Stomach (tissue), 9 donors: ENCODE data around the gene JUN. TPM values are rescaled to one million over a fixed set of nuclear protein-coding genes. Genes with fewer than 3 reads are reported as not detected.

Experiments
- DNase-seq, 2 donors: peaks; one replicate each; pipeline versions ENCODE4 v3.0.0 to v3.0.0-alpha.2; 2013 to 2019
- H3K27ac ChIP-seq, 5 donors: fragments of 200-600 bp in 4 of 5; sonication (generic) in 4 of 5; one replicate each; pipeline ENCODE4 v1.5.1; 2013 to 2019; ENCODE audit warnings: mild to moderate bottlenecking in 1 of 5, moderate library complexity in 1 of 5
- H3K27me3 ChIP-seq, 3 donors: fragments of 200-600 bp; sonication (generic); one replicate each; pipeline ENCODE4 v1.5.1; 2017 to 2019; ENCODE audit warnings: mixed run types in 1 of 3
- H3K36me3 ChIP-seq, 4 donors: fragments of 200-600 bp; sonication (generic); 1 replicate in 3 of 4; 2 replicates in 1 of 4; pipeline ENCODE4 v1.5.1; 2016 to 2019
- H3K4me1 ChIP-seq, 4 donors: fragments of 200-600 bp; sonication (generic); one replicate each; pipeline ENCODE4 v1.5.1; 2016 to 2019
- H3K4me3 ChIP-seq, 4 donors: fragments of 200-600 bp; sonication (generic) in 3 of 4; one replicate each; pipeline ENCODE4 v1.5.1; 2016 to 2019; ENCODE audit warnings: mild to moderate bottlenecking in 1 of 4
- H3K9me3 ChIP-seq, 4 donors: fragments of 200-600 bp; sonication (generic); one replicate each; pipeline ENCODE4 v1.5.1; 2016 to 2019
- EP300 ChIP-seq: sonication (generic); formaldehyde crosslinking; IDR thresholded peaks from one replicate; pipeline ENCODE4 v1.6.1; 2017; ENCODE audit warnings: antibody characterized with exemption
- POLR2A ChIP-seq, 4 donors: fragments of 450-650 bp; IDR thresholded peaks; one replicate each; pipeline ENCODE4 v1.6.1; 2016; ENCODE audit warnings: antibody characterized with exemption in 4 of 4, control low read depth in 2 of 4, mild to moderate bottlenecking in 1 of 4, moderate library complexity in 1 of 4
- POLR2AphosphoS5 ChIP-seq, 3 donors: sonication (generic); formaldehyde crosslinking; IDR thresholded peaks; one replicate each; pipeline ENCODE4 v1.6.1; 2016; ENCODE audit warnings: antibody characterized with exemption in 3 of 3
- WGBS, 5 donors: extraction: QIAGEN DNeasy Blood & Tissue Kit in 3 of 5; methylation state at CpG; one replicate each; pipeline versions ENCODE4 v1.1.5 to v1.1.7; 2013 to 2018; 5-methylcytosine and 5-hydroxymethylcytosine counted together
- intact Hi-C: fragments of 100-400 bp; cut with DNase I; formaldehyde crosslinking; loops from one replicate; pipeline ENCODE4 v1.15.1; 2023; ENCODE audit warnings: low total_unique reads
- polyA plus RNA-seq, 3 donors: library from polyadenylated mRNA; stranded (reverse); fragments of 200-250 nt; gene quantifications; one replicate each; pipeline ENCODE4 v1.2.3, GENCODE V29; 2013
- total RNA-seq, 5 donors: library from RNA; depleted of rRNA; stranded (reverse); fragments of >200 nt; gene quantifications; one replicate each; pipeline versions ENCODE4 v1.1.0 to v1.2.3, GENCODE V29; 2014 to 2016
- TF ChIP-seq, protein P1 (sequence below), 7 experiments: fragments of 450-650 bp in 4 of 7; fragments of 200-600 bp in 3 of 7; sonication (generic) in 3 of 7; IDR thresholded peaks; one replicate each; pipeline ENCODE4 v1.5.1; 2016 to 2019; ENCODE audit warnings: antibody characterized with exemption in 7 of 7, control low read depth in 2 of 7, mild to moderate bottlenecking in 1 of 7
- donor health status: healthy with polysubstance abuse.
- donor health status: Bipolar disorder and iron deficiency.
- donor health status: healthy.

JUN gene
- total and polyA plus RNA-seq, 8 donors = 64.9 to 382 (median 170) TPM

GRCh38 chr1:58784758-58785441, 1.1 kb upstream of the JUN start:
- 0 to 1% (median 0%) methylated on average over 43 to 56 of the region's 56 CpGs for WGBS, 5 donors
- peaks cover 11 to 38% (median 24%) of the 10 kb centered on the region in 4 donors for H3K4me1 ChIP-seq
- peak in 1 of 4 donors; percentile 33 for TF ChIP-seq POLR2A (IDR thresholded peaks at IDR 0.05)
- TF ChIP-seq, protein P1, sequence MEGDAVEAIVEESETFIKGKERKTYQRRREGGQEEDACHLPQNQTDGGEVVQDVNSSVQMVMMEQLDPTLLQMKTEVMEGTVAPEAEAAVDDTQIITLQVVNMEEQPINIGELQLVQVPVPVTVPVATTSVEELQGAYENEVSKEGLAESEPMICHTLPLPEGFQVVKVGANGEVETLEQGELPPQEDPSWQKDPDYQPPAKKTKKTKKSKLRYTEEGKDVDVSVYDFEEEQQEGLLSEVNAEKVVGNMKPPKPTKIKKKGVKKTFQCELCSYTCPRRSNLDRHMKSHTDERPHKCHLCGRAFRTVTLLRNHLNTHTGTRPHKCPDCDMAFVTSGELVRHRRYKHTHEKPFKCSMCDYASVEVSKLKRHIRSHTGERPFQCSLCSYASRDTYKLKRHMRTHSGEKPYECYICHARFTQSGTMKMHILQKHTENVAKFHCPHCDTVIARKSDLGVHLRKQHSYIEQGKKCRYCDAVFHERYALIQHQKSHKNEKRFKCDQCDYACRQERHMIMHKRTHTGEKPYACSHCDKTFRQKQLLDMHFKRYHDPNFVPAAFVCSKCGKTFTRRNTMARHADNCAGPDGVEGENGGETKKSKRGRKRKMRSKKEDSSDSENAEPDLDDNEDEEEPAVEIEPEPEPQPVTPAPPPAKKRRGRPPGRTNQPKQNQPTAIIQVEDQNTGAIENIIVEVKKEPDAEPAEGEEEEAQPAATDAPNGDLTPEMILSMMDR (IDR thresholded peaks at IDR 0.05) = peak in 5 of 7 experiments; percentile 44 to 66 (median 58)
- TF ChIP-seq EP300 = no peak
- peak; percentile 50 to 85 (median 70) for TF ChIP-seq POLR2AphosphoS5 (IDR thresholded peaks at IDR 0.05)
- peak overlapping the region; percentile 80 to 99 (median 84) for H3K4me3 ChIP-seq
- intact Hi-C loops = no loop called here
- peaks cover 0 to 22% (median 9%) of the 10 kb centered on the region in 4 donors for H3K36me3 ChIP-seq
- DNase-seq = peak; percentile 89 to 96
- peak overlapping the region; percentile 97 to 100 (median 99) for H3K27ac ChIP-seq
- peaks cover 0 to 5% (median 0%) of the 10 kb centered on the region in 4 donors for H3K9me3 ChIP-seq
- H3K27me3 ChIP-seq = no peaks in the 10 kb centered on the region

GRCh38 chr1:58783090-58783992, 506 bp downstream of the JUN start:
- 0% methylated on average over 45 to 86 of the region's 86 CpGs for WGBS, 5 donors
- H3K36me3 ChIP-seq = peaks cover 0 to 19% (median 9%) of the 10 kb centered on the region in 4 donors
- peak overlapping the region; percentile 80 to 99 (median 84) for H3K4me3 ChIP-seq
- peak overlapping the region; percentile 97 to 100 (median 99) for H3K27ac ChIP-seq
- H3K4me1 ChIP-seq = peaks cover 11 to 44% (median 29%) of the 10 kb centered on the region in 4 donors
- peak; percentile 63 to 84 for DNase-seq
- peaks cover 0 to 3% (median 0%) of the 10 kb centered on the region in 4 donors for H3K9me3 ChIP-seq
- H3K27me3 ChIP-seq = no peaks in the 10 kb centered on the region
- intact Hi-C loops = no loop called here
- peak; percentile 1 to 75 (median 10) for TF ChIP-seq POLR2AphosphoS5 (IDR thresholded peaks at IDR 0.05)
- peak in 2 of 4 donors; percentile 36 to 89 for TF ChIP-seq POLR2A (IDR thresholded peaks at IDR 0.05)
- TF ChIP-seq, protein P1 (IDR thresholded peaks at IDR 0.05) = no peak

DNA sequence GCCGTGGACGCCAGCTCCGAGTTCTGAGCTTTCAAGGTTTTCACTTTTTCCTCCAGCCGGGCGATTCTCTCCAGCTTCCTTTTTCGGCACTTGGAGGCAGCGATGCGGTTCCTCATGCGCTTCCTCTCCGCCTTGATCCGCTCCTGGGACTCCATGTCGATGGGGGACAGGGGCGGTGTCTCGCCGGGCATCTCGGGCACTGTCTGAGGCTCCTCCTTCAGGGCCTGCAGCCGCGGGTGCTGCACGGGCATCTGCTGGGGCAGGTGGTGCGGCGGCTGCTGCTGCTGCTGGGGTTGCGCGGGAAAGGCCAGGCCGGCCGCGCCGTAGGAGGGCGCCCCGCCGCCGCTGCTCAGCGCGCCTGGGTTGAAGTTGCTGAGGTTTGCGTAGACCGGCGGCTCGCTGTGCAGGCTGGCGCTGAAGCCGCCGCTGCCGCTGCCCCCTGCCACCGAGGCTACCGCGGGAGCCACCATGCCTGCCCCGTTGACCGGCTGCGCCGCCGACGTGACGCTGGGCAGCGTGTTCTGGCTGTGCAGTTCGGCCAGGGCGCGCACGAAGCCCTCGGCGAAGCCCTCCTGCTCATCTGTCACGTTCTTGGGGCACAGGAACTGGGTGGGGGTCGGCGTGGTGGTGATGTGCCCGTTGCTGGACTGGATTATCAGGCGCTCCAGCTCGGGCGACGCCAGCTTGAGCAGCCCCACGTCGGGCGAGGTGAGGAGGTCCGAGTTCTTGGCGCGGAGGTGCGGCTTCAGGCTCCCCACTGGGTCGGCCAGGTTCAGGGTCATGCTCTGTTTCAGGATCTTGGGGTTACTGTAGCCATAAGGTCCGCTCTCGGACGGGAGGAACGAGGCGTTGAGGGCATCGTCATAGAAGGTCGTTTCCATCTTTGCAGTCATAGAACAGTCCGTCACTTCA, 1.4 kb downstream of the JUN start:
- H3K9me3 ChIP-seq = no peaks in the 10 kb centered on the region
- DNase-seq = peak; percentile 66 to 82
- peaks cover 11 to 44% (median 29%) of the 10 kb centered on the region in 4 donors for H3K4me1 ChIP-seq
- peak overlapping the region; percentile 80 to 99 (median 84) for H3K4me3 ChIP-seq
- H3K36me3 ChIP-seq = peaks cover 0 to 14% (median 9%) of the 10 kb centered on the region in 4 donors
- intact Hi-C loops = no loop called here
- TF ChIP-seq EP300 (no peak), POLR2A (IDR thresholded peaks at IDR 0.05) (peak in 1 of 4 donors; percentile 47), POLR2AphosphoS5 (IDR thresholded peaks at IDR 0.05) (peak; percentile 2 to 93 (median 68))
- TF ChIP-seq, protein P1 (IDR thresholded peaks at IDR 0.05) = no peak
- no peaks in the 10 kb centered on the region for H3K27me3 ChIP-seq
- whole genome bisulfite sequencing, 5 donors = 0 to 1% (median 0%) methylated on average over 35 to 82 of the region's 82 CpGs
- H3K27ac ChIP-seq = peak overlapping the region; percentile 97 to 100 (median 99)
